NCI-H1694 (cell line): ENCODE results near the gene TAOK1.
"Not testable (repeated sequence)": the region's sequence is repeated elsewhere in the genome, so short reads cannot be mapped to it uniquely, and the experiment has no call there.

ENCODE experiments used
- DNase-seq: peaks from one replicate; lab custom pipeline; 2025; lab: John Stamatoyannopoulos, UW

Gene TAOK1

DNA sequence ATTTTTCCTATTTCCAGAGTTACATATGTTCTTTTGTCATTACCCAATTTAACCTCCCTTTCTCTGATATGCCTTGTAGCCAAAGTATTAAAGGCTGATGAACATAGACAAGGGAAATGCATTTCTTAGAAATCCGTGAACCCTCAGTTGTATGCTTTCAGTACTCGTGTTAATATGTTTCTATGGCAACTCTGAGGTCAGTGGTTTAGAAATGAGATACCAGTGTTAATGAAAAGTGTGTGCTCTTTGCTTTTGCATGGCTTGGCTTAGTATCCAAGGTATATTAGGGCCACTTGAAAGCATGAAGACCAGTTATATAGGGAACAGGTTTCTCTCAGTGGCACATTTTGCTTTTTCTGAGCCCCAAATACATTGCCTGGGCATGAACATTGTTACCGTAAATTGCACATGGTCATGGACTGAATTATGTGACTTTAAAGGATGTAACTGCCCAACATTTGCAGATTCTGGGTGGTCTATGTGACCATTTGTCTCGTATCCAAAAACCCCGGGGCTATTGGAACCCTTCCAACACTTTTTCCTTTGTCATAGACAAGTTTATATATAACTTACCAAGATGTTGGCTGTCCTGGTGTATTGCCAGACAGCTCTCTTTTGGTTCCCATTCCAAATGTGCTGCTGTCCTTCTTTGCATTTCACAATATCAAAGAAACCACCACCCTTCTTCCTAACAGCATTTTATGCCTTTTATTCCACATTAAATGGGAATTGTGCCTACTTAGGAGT is 159.2 kb downstream of the TAOK1 start:
- no peak for DNase-seq

DNA sequence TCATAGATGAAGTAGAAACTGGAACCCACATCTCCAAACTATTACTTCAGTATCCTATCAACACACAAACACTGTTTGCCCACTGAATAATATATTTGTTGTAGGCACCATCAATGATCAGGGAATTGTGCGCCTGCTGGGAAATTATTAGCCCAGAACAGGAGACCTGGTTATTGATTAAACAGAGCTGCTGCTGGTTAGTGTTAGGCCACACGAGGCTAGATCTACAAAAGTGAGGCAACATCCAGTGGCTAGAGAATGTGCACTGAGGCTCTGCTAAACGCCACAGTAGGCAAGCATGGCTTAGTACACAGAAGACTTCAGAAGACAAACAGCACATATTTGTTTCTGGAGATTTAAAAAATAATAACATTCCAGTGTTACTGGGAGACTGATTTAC is 165.7 kb downstream of the TAOK1 start:
- no peak for DNase-seq

DNA sequence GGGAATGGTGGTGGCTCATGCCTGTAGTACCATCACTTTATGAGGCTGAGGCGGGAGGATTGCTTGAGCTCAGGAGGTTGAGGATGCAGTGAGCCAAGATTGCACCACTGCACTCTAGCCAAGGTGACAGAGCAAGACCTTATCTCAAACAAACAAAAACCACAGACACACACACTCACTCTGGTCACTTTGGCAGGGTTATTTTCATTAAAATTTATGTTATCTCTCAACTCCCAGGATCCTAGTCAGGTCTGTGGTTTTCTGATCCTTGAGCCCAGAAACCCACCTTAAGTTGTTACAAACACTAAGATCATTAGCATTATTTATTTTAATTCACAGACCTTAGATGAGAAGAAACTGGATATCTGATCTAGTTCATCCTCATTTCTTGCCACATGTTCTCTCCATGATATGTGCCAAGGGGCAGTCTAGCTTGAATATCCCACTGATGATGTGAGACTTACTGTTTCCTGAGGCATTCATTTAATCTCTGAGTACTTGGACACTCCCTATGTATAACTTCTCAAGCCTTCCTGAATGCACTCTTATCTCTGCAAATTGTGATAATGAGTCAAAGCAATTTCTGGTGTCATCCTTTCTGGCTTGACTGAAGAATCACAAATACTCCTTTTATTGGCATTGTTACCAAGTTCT is 167.0 kb downstream of the TAOK1 start:
- no peak for DNase-seq

DNA sequence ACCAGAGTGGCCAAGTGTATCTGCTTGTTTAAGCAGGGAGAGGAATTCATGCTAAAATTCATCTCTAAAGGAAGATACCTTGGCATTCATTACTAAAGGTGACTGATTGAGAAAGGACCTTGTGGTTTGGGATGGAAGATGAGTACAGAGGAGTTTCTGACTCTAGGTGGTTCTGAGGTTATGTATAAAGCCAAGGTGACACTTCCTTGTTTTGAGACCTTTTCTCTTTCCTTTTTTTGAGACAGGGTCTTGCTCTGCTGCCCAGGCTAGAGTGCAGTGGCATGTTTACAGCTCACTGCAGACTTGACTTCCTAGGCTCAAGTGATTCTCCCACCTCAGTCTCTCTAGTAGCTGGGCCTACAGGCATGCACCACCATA is 167.6 kb downstream of the TAOK1 start:
- DNase-seq: no peak

DNA sequence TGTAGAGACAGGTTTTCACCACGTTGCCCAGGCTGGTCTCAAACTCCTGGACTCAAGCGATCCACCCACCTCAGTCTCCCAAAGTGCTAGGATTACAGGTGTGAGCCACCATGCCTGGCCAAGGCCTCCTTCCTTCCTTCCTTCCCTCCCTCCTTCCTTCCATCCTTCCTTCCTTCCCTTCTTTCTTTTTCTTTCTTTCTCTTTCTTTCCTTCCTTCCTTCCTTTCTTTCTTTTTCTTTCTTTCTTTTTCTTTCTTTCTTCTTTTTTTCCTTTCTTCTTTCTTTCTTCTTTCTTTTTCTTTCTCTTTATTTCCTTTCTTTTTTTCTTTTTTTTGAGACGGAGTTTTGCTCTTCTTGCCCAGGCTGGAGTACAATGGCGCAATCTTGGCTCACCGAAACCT is 168.0 kb downstream of the TAOK1 start:
- not testable (repeated sequence) for DNase-seq

DNA sequence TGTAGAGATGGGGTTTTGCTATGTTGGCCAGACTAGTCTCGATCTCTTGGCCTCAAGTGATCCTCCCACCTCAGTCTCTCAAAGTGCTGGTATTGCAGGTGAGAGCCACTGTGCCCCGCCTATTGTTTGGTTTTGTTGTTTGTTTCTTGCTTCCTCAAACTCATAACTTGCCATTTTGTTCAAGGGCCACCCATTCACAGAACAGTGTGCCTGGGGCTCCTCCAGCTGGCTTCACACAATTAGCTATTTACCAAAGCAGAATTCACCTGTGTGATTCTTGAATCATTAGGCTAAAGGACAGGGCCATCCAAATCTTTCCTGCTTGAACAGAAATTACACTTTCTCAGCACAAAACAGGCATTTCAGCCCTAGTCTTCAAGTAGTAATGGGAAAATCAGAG is 169.5 kb downstream of the TAOK1 start:
- DNase-seq: no peak

DNA sequence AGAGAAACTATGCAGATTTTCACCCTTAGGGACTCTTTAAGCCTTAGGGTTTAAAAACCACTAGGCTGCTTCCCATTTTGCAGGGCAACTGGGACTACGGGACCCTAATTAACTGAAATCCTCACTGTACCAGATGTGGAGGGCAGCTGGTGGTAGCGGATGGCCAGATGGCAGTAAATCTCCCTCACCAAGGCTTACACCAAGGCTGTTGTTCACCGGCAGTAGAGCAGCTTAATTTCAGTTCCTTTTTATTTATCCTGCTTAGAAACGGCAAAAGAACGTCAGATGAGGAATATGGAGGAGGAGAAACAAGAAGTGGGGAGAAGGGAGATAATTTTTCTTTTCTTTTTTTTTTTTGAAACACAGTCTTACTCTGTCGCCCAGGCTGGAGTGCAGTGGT is 170.2 kb downstream of the TAOK1 start:
- DNase-seq: peak; percentile 88

DNA sequence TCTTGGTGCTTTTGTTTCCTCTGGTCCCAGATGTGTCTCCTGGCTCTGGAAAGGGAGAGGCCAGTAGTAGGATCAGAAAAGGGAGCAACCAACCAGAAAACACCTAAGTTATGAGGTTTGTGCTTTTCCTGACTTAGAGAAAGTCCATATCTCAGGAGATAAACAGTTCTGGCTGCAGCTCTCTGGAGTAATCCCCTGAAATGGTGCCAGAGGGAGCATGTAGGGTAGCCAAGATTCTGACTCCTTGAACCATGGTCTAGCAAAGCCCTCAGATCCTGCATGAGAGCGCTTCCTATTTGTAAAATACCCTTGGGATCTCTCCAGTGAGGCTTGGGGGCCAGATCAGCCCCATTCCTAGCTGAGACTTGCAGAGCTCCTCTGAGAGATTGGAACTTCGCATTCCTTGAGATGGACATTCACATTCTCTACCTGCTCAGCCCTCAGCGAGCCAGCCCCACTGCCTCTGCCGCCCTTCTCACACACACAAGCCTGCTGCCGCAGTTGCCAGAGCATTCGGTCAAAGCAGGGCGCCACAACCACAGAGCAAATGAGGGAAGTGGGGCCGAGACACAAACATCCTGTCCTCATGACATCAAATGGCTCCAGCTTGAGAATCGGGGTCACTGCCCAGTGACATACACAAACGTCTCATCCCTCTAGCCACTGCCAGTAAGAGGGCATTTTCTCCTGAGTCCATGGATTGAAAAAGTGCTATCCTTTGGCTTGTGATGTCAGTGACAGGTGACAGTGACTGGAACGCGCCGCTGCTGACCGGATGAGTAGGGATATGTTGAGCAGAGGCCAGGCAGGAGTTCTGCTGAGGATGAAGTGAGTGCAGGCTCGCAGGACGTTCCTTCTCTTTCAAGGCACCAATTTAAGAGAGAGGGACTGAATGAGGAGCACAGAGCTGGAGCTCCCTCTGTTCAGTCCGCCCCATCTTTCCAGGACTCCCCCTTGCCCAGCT is 171.7 kb downstream of the TAOK1 start:
- no peak for DNase-seq

DNA sequence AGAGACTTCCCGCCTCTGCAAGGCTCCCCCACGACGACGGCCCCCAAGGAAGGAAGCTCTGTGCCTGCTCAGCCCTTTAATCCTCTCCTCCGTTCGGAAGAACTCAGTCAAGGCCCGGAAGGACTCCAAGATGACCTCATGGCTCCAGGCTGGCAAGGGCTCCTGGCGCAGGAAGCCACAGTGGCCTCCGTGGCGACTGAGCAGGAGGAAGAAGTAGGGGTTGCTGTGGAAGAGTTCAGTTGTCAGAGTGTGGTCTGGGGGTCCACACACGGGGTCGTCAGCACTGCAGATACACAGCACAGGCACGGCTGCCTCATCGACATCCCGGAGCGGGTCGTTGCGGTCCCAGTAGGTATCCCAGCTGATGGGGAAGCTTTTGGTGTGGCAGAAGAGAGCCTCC is 172.5 kb downstream of the TAOK1 start:
- no peak for DNase-seq

DNA sequence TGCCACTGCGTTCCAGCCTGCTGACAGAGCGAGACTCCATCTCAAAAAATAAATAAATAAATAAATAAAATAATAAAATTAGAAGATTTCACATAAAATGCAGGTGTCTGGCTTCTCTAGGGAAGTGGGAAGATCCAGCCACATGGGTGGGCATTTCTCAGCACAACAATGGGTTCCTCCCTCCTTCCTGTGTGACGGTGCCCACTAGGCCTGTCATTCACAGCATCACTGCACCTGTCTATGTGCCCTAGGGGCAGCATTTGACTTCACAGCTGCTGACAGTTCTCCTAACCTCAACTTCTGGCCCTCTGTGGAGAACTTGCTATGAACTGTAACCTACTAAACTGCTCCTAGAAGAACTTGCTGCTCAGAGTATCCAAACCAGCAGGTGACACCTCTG is 173.7 kb downstream of the TAOK1 start:
- no peak for DNase-seq

DNA sequence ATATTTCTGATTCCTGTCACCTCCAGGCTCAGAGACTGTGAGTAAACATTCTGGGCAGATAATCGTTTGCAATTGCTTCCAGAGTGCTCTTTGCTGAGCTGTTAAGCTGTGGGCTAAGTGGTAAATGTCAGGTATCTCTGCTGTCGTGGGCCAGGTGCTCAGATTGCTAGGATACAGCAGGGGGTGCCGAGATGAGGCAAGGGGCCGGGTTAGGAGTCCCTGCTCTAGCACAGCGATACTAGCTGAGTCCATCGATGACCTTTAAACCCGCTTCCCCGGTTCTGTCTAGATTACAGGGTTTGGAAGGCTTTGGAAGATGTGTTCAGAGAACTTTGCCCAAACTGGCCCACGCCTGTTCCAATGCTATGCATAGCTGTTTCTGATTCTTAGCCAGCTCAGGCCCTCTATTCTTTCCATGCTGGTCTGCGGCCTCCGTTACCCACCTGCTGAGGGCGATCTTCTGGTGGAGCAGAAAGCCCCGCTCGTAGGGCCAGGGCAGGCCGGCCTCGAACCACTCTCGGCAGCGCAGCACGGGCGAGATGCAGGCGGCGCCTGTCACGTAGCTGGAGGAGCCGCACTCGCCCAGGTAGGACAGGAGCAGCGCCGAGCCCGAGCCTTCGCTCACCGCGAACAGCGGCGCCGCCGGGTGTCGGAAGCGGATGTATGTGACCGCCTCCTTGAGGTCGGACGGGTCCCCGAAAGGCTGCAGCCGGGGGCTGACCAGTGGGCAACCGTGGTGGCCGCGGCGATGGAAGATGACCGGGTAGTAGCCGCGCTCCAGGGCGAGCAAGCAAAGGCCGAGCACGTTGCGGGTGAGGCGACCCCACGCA is 175.7 kb downstream of the TAOK1 start:
- DNase-seq: no peak

DNA sequence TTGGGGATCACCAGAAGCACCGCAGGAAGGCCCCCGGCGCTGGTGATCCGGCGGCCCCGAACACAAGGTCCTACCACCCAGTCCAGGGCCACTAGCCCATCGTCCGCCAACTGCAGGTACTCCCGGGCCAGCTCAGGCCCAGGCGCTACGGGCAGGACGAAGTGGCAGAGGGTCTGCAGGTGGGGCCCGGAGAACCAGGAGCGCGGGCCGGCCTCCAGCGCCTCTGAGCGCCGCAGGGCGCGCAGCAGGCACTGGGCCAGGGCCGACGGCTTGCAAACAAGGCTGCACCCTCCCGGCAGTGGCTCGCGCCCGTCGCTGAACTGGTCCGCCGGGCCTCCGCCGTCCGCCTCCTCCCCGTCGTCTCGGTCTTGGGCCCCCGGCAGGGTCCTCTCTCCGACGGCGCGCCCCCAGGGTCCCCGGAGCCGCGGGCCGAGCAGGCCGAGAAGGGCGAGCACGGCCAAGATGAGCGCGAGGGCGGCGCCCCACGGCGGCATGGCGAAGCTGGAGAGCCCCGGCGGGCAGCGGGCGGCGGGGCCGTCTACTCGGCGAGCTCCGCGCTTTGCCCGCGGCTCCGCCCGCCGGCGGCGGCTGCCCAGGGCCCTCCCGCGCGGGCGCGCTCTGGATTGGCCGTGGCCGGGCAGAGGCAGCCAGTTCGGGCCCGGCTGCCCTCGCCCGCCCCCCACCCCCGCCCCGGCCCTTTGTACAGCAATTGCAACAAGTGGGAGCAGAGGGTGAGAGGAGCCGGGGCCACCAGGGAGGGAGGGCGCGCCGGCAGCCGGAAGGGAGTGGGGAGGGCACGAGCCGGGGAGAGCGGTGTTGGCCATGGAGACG is 176.5 kb downstream of the TAOK1 start, which contains the start of gene ABHD15:
TSS of gene ABHD15 (minus strand) at position 565 of the 831 bp plus-strand sequence. CDS start at position 494, 71 bp downstream.
- no peak for DNase-seq

DNA sequence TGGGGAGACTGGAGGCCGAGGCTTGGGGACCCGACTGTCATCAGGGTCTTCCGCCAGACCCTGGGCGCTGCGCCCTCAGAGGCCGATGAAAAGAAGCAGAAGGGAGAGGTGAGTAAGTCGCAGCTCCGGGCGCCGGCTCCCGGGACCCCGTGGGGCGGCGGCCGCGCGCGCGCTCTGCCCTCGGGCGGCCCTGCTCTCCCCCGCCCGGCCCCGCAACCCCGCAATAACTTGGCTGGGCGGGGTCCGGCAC is 177.1 kb downstream of the TAOK1 start:
- no peak for DNase-seq

DNA sequence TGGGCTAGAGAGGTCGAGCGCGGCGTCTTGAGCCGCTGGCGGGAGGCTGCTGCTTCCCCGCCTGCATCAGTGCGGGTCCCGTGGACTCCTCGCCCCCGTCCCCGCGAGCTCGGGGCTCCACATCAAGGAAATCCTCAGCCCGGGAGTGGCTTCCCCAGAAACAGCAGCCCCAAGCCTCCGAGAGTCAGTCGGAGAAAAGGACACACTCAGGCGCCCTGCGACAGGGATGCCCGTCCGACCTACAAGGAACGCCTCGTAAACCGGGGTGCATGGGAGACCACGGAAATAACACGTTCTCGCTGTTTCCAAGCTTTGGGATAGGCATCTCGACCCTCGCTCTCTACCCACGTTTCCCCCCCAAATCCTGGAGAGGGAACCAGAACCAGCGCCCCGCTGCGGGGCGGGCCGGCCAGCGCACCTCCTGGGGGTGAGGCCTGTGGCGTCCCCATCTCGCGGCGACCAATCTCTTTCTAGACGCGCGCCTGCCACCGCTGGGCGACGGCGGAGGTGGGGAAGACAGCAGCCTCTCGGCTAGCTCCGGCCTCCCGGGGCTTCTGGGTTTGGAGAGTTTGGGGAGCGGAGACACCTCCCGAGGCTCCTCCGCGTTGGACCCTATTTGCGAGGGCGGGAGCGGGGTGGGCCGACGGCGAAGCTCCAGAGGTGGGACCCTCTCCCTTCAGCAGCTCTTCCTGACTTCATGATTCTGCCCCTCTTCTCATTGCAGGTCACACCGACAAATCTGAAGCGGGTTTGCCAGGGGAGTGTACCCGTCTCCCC is 177.6 kb downstream of the TAOK1 start:
- DNase-seq: no peak

DNA sequence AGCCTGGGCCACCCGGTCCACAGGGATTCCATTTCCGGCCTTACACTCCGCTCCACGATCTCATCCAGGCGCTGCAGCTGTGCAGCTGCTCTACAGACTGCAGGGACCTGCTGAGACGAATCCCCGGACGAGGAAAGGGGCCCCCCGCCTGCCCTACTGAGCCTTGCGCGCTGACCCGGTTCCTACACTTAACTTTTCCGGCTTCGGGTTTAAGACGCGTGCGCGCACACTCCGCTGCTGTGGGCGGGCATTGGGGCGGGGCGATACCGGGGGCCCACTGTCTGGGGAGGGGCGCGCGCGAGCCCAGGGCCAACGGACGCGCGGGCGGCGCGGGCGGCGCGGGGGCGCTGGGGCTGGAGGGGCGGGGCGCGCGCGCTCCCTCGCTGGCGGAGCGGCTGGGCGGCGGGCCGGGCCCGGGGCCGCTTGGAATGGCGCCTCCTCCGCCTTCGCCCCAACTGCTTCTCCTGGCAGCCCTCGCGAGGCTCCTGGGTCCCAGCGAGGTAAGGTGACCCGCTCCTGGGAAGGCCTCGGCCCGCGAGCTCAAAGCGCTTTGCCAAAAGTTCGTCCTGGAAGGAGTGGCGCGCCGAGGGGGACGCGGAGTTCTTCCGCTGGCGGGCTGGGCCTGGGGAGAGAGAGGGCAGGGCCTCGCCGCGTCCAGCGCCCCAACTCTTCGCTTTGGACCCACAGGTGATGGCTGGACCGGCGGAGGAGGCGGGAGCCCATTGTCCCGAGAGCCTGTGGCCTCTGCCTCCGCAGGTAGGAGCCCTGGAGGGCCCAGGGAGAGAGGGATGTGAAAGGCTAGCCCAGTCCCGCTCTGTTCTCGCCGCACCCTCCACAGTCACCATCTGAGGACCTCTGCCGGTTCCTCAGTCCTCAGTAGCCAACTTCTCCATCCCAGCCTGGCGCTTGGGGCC is 178.4 kb downstream of the TAOK1 start, which contains the start of gene TP53I13:
TSS of gene TP53I13 (plus strand) at position 371 of the 914 bp plus-strand sequence. CDS start at position 429, 58 bp downstream.
- DNase-seq: peak; percentile 69

DNA sequence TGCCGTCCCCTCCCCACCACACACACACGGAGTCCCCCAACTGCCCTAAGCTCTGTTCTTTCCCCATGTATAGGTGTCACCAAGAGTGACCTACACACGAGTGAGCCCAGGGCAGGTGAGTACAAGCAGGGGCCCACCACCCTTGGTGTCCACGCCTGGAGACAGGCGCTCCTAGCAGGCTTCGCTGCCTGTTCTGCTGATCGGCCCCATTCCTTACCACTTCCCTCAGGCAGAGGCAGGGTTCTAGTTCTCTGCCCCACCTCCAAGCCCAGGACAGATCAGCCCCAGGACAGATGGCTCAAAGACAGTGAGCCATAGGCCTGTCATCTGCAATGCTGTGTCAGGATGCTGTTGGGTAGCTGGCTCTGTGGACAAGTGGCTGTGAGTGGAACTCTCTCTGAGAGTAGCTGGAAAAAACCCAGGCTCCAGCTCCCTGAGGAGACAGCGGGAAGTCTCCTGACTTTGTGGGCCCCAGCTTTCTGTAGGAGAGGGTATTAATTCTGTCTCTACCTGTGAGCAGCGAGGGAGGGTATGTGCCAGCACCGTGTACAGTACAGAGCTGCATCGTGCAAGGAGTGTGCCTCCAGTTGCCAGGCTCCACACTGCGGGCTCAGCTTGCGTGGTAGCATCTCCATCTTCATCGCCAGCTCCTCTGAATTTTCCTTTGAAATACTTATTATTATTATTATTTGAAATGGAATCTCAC is 179.2 kb downstream of the TAOK1 start:
- DNase-seq: peak; percentile 19

DNA sequence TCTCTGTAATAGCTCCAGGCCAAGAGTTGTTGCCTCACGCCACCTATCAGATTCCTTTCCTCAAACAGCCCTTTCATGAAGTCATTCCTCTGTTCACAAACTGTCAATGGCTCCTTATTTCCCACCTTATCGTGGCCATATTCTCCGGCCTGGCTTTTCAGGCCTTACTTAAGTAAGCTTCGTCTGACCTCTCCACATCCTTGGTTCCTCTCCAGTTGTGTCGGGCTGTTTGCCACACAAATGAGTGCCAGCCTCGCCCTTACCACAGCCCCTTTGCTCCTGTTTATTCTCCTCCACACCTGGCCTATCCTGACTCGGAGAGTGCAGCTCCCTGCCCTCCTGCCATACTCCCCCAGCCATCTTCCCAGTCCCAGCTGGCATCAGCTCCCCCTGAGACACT is 180.4 kb downstream of the TAOK1 start:
- DNase-seq: no peak

DNA sequence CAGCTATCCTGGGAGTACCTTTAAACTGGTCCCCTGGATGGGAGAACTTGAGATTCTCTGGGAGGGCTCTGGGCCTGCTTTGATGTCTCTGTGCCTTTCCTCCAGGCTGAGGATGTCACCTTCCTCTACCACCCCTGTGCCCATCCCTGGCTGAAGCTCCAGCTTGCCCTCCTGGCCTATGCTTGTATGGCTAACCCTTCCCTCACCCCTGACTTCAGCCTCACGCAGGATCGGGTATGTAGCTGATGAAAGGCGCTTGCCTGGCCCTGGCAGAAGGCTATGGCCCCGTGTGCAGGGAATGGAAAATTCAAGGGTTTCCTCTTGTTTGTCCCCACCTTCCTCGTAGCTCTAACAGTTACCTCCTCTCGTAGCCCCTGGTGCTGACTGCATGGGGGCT is 181.3 kb downstream of the TAOK1 start:
- DNase-seq: no peak
